GM12875 (cell line): Measurements from ENCODE around the gene ADD1.
A peak's percentile ranks its signal among the peaks of the same experiment; 100 is the strongest.
"Not testable (repeated sequence)": the region's sequence is repeated elsewhere in the genome, so short reads cannot be mapped to it uniquely, and the experiment has no call there.

Experiments
- H3K4me3 ChIP-seq: one replicate; pipeline ENCODE4 v1.5.1; 2011; ENCODE audit warnings: low read depth, low read length, control low read depth
- TF ChIP-seq, protein P1 (sequence below): IDR thresholded peaks from 2 replicates; pipeline ENCODE4 v1.5.1; 2011; ENCODE audit warnings: low read depth, mild to moderate bottlenecking, control low read depth, inconsistent platforms, low read length, moderate library complexity, borderline replicate concordance; ENCODE audit not compliant: insufficient read depth

Gene ADD1

GRCh38 chr4:2950221-2950989 is 106.8 kb downstream of the ADD1 start:
- no peak overlapping the region for H3K4me3 ChIP-seq
- TF ChIP-seq, protein P1, sequence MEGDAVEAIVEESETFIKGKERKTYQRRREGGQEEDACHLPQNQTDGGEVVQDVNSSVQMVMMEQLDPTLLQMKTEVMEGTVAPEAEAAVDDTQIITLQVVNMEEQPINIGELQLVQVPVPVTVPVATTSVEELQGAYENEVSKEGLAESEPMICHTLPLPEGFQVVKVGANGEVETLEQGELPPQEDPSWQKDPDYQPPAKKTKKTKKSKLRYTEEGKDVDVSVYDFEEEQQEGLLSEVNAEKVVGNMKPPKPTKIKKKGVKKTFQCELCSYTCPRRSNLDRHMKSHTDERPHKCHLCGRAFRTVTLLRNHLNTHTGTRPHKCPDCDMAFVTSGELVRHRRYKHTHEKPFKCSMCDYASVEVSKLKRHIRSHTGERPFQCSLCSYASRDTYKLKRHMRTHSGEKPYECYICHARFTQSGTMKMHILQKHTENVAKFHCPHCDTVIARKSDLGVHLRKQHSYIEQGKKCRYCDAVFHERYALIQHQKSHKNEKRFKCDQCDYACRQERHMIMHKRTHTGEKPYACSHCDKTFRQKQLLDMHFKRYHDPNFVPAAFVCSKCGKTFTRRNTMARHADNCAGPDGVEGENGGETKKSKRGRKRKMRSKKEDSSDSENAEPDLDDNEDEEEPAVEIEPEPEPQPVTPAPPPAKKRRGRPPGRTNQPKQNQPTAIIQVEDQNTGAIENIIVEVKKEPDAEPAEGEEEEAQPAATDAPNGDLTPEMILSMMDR, result no peak

GRCh38 chr4:2953496-2953895 is 109.9 kb downstream of the ADD1 start:
- no peak overlapping the region for H3K4me3 ChIP-seq
- TF ChIP-seq, protein P1, result no peak

DNA sequence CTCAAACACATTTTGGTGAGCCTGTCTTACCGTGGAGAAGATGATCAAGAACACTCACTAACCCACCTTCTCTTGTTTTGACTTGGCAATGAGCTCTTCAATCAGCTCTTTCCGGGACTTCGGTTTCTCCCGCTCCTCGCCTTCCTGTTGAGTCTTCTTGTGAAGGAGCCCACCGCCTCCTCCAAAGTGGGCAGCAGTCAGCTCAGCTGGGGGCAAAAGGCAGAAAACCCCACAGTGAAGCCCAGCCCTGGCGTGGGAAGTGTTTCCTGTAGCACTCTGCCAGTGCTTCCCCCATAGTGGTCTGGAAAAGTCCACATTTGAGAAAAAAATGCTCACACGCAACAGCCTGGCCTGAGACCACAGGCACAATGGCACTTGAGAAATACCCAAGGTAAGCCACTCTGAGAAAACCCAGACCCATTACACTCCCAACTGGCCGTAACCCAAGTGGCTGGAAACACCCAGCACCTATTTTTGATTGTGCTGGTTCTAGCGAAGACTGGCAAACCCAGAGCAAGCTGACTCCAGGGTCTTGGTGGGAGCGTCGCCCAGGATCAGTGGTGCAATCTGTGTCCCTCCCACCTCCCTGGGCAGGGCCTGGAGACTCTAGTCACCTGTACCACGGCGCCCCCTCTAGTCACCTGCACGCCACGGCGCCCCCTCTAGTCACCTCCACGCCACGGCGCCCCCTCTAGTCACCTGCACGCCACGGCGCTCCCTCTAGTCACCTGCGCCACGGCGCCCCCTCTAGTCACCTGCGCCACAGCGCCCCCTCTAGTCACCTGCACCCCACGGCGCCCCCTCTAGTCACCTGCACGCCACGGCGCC is 110.9 kb downstream of the ADD1 start:
- H3K4me3 ChIP-seq, result no peak overlapping the region
- TF ChIP-seq, protein P1, result 0 out of 2 replicates have a peak, but pooled peaks have one; percentile 28

- not testable (repeated sequence) for H3K4me3 ChIP-seq
- TF ChIP-seq, protein P1, result peak; percentile 38; the same call in 1 of the 2 replicates
These were observed 111.8 kb downstream of the ADD1 start for GRCh38 chr4:2955186-2956044.

DNA sequence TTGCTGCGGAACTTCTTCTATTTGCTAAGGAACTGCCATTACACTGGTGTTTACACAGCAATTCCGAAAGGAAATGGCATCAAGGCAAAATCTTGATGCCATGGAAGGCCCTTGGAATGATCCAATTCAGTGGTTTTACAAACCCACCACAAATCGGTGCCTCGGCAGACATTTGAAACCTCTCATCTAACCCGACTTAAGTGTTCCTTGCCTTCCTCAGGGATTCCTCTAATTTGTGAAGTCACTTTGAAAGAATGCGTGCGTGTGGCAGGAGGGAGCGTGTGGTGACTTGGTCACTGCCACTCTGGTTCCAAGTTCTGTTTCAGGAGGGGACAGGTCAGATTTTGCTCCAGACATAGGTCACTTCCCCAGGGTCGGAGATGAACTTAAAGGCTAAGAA is 114.8 kb downstream of the ADD1 start:
- no peak overlapping the region for H3K4me3 ChIP-seq
- TF ChIP-seq, protein P1, result no peak

DNA sequence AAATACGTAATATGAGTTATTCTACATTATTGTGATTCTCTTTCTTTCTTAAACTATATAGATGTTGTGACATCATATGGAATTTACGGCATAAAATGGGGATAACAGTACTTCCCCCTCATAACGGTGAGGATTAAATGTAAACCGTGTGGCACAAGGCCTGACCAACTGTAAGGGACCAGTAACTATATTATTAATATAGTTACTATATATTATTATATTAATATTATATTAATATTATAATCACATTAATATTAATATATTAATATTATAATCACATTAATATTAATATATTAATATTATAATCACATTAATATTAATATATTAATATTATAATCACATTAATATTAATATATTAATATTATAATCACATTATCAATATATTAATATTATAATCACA is 116.8 kb downstream of the ADD1 start:
- not testable (repeated sequence) for H3K4me3 ChIP-seq

DNA sequence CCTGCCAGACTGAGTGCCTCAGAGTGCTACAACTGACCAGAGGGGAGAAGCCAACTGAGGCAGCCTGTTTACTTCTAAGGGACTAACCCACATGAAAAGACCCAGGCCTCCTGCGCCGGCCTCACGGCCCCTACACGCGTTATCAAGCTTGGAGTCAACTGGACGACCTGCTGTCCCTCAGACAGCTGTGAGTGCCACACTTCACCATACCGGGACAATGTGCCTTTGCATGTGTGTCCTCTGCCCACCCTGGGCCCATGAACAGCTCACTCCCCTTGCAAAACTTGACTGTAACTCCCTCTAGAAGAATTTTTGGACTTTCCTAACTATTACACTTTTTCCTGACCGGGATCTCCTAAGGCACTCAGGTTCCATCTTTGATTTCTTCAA is 117.8 kb downstream of the ADD1 start:
- TF ChIP-seq, protein P1, result no peak
- peak overlapping the region; percentile 83 for H3K4me3 ChIP-seq
